ENCODE results near the gene TOM1L2.
"Not testable (repeated sequence)": the region's sequence is repeated elsewhere in the genome, so short reads cannot be mapped to it uniquely, and the experiment has no call there.

The TOM1L2 gene

DNA sequence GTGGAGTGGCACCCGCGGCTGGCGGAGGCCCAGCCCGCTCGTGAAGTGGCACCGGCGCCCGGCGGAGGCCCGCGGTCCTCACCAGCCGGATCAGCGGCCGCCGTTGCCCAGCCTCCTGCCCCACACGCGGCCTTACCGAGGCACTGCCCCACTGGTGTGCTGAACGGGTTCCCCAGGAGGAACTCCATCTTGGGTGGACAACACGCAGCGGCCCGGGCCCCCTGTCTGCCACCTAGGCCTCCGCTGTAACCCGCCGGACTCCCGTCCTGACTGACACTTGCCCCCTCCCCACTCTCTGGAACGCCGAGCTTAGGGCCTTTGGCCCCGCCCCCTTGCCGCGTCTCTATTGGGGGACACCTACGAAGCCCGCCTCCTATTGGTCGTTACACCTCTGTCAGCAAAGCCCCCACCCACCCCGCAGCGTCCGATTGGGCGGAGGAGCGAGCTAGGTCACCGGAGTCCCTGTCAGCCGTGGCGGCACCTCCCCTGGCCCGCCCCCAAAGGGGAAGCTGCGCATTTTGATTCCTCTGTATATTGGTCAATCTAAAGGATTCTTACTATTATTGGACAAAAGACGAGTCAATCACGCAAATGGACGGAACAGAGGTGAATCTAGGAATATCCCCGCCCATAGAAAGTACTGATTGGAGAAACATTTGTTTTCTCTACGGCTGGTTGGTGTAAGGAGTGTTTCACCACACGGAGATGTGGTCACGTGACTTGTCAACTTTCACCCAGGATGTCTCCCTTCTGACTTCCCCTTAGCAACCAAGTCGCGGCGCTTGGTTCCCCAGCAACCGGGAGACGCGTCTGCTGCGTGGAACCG, at the start of gene TOM1L2, which contains the start of gene DRC3:
TSS of gene TOM1L2 (minus strand) at position 275 of the 826 bp plus-strand sequence. CDS start at position 188, 87 bp downstream.
TSS of gene DRC3 (plus strand) at position 737 of the 826 bp plus-strand sequence. CDS start 4,737 bp downstream, outside the sequence.
- DNase-seq (ENCODE audit: low read depth, low spot score) = peak; percentile 100

DNA sequence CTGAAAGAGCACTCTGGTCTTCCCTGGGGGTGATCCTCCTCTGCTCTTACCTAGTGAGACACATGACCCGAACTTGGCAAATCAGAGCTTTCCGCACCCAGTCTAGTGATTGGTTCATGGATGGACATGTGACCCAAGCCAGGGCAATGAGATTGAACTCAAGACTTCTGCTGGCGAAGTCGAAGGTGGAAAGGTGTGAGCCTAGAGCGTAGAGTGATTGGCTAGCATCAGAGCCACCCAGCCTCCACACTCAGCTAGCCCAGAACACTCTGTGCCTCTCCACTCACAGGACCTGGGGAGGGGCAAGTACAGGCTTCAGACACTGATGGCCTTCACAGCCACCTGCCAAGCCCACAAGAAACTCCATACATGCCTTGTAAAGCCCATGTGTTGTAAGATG, 49.2 kb upstream of the TOM1L2 start:
- no peak for DNase-seq (ENCODE audit: low read depth, low spot score)

DNA sequence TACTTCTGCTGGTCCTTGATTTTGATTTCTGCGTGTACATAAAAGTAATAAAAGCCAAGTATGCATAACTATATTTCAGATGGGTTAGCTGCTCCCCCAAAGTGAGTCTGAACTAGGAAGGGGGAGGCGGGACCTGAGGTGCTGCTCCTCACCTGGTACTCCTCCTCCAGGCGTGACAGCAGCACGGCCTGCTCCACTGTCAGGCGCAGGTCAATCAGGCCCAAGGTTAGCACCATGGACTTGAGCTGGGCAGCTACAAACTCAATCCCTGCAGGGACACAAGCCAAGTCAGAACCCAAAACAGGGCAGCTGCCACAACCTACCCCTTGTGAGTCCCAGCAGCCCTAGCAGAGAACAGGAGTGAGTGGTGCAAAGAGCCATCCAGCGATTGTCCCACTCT, 48.8 kb upstream of the TOM1L2 start:
- DNase-seq (ENCODE audit: low read depth, low spot score) = no peak

DNA sequence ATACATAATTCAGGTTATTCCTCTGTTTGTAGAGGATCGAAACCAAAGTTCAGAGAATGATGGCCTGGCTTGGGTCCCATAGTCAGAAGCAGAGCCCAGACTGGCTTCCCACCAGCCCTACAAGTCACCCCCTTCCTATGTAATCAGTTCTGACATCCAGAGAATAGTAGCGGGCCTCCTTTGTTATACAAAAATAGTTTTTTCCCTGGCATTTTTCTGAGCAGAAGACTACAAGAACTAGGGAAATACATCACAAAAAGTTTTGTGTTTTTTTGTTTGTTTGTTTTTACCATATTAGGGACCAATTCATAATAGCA, 47.6 kb upstream of the TOM1L2 start:
- no peak for DNase-seq (ENCODE audit: low read depth, low spot score)

DNA sequence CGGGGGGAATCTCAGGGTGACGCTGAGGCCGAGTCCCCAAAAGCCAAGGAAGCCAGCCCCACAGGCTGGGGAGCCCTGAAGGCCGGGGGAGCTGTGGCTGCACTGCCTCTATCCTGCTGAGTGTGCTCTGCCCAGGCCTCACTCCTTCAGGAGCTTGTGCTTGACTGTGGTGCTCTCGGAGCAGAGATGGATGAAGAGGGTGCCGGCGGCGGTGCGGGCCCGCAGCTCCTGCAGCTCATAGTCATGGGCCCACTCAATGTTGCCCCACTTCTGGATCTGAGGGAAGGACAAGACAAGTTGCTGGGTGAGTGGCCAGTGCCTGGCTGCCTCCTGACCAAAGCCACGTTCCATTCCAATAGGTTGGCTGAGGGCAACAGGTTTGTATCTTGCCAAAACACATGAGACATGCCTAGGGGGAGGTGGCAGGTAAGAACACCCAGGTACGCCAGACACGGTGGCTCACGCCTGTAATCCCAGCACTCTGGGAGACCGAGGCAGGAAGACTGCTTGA, 46.3 kb upstream of the TOM1L2 start:
- no peak for DNase-seq (ENCODE audit: low read depth, low spot score)

DNA sequence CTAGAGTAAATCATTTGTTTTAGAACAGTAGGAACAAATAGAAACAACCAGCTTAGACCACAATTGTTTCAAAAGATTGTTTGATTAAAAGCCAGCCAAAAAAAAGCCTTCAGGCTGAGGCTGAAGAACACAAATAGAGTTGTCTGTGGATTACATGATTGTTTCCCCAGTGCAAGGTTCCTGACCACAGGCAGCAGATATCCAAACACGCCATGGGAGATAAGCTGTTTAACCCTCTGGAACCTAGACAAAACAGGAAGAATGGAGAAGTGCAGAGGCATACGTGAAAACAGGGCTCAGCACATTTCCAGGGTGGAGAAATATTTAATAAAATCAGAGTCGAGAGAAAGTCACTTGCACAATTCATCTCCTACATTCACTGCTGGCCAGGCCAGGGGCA, 45.8 kb upstream of the TOM1L2 start:
- no peak for DNase-seq (ENCODE audit: low read depth, low spot score)

DNA sequence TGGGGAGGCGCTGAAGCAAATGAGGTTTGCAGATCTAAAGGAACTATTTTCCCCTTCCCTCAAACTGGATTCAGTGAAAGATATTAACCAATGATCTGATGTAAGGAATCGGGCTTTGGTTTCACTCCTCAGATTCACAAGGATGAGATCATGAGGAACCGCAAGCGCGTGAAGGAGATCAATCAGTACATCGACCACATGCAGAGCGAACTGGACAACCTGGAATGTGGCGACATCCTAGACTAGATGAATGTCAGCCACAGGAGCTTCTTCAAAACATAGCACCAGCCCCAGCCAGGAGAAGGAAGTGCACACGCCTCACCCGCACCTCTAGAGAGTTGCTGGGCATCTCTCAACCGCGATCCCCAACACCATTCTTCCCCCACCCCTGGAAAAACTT, 44.2 kb upstream of the TOM1L2 start:
- DNase-seq (ENCODE audit: low read depth, low spot score) = no peak

DNA sequence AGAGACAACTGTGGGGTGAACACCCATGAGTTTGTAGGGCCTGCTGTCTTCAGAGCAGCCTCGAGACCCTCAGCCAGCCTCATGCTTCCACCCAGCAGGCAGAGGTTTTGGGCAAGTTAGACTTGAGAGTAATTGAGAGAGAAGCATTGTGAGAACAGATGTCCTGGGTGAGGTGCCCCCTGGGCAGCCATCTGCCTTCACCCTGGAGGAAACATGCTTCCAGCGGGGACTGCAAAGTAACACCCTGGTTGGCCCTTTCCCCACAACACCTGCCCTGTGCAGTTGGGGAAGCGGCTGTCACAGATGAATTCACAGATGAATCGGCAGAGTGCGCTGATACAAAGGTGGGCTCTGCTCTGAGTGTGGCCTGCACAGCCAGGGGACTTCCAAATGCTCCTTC, 43.4 kb upstream of the TOM1L2 start:
- no peak for DNase-seq (ENCODE audit: low read depth, low spot score)

DNA sequence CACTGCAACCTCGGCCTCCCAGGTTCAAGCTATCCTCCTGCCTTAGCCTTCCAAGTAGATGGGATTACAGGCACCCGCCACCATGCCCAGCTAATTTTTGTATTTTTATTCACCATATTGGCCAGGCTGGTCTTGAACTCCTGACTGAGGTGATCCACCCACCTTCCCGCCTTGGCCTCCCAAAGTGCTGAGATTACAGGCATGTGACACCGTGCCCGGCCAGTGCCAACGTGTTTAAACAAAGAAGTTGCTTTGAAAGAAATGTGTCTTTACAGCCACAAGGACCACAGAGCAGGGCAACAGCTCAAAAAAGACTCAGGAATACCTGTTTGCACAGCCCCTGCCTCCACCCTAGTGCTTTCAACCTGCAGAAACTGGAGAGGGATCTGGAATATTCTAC, 41.8 kb upstream of the TOM1L2 start:
- no peak for DNase-seq (ENCODE audit: low read depth, low spot score)

DNA sequence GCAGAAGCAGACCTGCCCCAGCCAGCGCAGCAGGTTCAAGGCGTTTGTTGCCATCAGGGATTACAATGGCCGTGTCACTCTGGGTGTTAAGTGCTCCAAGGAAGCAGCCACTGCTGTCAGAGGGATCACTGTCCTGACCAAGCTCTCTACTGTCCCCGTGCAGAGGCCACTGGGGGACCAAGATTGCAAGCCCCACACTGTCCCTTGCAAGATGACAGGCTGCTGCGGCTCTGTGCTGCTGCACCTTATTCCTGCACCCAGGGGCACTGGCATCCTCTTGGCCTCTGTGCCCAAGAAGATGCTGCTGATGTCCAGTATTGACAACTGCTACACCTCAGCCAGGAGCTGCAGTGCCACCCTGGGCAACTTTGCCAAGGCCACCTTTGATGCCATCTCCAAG, 39.1 kb upstream of the TOM1L2 start:
- DNase-seq (ENCODE audit: low read depth, low spot score) = no peak

DNA sequence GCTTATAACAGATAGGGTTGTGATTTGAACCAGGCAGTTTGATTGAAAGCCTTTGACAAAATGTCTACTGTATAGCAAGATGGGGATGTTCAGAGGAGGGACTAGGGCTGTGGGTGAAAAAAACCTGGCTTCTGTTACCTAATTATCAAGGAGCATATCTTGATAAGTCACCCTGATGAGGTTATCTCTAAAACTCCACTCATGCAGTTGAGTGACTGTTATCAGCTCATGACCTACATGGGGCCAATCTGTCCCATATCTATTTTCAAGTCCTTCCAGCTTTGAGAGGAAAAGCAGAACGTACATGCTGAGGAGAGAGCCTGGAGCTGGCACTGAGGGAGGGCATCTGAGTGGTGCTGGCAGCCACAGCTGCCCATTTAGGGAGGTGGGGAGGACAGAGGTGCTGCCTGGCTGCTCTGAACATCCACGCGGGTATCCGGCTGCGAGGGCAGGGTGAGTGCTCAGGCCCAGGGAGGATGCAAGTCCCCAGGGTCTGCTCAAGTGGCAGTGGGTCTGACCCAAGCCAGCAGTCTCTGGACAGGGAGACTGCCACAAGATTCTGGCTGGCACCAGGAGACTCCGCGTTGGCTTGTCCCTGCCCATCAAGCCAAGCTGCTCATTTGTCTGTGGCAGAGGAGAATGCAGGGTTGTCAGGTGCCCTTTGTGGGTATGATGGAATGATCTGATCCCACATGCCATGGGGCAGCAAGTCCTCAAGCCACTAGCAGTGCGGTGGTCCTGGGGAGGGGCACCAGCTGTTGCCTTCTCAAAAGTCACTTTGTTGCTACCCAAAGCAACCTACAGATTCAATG, 37.6 kb upstream of the TOM1L2 start:
- no peak for DNase-seq (ENCODE audit: low read depth, low spot score)

DNA sequence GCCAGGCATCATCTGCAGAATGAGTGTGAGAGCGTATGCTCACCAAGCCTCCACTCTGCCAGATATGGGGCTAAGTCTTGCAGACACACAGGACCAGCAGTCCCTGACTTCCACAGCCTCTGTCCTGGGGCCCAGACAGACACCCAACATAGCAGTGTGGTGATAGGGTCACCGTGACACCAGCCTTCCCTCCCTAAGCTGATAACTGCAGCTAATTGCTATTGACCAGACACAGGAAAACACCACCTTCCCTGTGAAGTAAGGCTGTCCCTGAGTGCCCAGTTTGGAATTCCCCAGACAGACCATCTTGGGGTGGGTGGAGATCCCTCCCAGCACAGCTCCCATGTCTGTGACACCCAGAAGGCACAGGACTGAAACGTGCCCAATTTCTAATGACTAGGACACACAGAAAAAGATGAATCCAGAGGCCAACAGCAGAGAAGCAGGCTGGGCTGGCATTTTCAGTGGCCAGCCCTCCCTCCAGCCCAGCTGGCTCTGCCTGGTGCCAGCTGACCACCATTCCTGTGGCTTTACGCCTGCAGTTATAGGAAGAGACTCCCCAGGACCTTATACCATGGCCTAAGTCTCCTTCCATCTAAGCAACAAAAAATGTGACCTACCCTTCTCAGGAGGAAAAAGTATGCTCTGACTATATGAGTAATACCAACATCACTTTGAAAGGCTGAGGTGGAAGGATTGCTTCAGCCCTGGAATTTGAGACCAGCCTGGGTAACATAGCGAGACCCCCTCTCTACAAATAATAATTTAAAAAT, 36.5 kb upstream of the TOM1L2 start:
- no peak for DNase-seq (ENCODE audit: low read depth, low spot score)

DNA sequence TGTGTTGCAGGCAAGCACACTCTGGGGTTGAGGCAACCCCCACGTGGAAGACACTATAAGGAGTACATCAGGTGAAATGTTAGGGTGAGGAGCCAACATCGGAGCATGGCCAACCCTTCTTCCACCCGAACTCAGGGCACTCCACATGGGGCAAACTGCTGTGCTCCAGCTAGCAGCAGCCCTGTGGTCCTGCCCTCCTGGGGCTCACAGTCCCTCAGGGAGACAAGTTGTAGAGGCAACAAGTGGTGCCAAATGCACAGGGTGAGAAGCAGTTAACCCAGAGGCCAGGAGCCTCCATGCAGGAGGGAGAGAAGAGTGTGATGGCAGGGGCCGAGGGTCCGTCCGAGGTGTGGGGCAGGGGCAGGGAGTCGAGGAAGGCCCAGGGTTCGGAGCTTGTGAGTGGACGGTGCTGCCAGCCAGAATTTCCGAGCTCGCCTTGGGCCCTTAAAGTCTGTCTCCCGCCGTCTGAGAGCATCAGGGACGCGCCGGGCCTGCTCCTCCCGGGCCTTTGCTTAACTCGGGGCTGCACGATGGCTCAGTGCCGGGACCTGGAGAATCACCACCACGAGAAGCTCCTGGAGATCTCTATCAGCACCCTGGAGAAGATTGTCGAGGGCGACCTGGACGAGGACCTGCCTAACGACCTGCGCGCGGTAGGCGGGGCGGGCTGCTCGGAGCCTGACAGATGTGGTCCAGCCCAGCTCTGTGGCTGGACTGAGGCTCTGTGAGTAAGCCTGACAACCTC, 34.5 kb upstream of the TOM1L2 start:
- DNase-seq (ENCODE audit: low read depth, low spot score) = peak; percentile 67

DNA sequence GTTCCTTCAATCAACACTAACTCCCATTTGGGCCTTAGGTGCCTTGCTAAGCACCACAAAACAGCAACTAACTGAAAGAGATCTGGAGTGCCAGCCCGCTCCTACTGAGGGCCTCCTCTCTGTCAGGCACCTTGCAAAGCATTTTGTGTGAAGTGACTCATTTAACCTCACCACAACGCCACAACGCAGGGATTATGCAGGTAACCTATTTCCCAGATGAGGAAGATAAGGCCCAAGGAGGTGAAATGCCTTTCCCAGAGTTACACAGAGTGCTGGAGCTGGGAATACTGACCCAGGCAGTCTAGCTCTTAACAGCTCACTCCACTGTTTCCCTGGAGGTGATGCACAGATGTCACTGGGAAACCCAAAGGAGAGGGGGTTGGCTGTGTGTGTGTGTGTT, 33.3 kb upstream of the TOM1L2 start:
- no peak for DNase-seq (ENCODE audit: low read depth, low spot score)

DNA sequence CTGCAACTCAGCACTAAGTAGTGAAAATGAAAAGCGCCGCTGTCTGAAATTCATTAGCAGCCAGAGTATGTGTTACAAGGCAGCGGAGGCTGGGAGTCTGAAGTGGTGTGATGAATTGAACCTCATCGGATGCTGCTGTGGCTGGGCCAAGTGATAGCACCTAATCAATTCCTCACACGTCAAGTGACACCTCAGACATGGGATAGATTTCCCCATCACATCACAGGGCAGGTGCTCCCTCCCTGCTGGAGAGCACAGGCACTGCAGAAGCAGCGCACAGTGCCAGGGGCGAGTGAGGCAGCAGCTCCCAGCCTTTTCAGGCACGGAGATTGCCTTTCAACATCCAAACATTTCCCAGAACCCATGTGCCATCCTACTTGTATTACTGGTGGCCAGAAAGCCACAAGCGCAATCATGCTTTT, 32.7 kb upstream of the TOM1L2 start:
- DNase-seq (ENCODE audit: low read depth, low spot score) = peak; percentile 24

DNA sequence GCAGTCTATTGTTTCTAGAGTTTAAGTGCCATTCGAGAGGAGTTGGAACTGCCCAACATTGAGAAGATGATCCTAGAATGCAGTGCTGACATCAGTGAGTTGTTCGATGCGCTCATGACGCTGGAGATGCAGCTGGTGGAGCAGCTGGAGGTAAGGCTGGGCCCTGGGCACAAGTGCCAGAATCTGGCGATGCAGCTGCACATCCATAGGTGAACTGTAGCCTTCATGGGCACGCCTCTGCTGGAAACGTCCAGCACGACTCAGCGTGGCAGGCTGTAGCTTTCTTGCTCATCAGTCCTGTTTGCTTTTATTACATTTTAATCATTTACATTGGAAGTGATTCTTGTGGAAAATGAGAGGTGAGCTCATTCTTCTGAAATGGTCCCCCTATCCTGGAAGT, 32.1 kb upstream of the TOM1L2 start:
- DNase-seq (ENCODE audit: low read depth, low spot score) = no peak

DNA sequence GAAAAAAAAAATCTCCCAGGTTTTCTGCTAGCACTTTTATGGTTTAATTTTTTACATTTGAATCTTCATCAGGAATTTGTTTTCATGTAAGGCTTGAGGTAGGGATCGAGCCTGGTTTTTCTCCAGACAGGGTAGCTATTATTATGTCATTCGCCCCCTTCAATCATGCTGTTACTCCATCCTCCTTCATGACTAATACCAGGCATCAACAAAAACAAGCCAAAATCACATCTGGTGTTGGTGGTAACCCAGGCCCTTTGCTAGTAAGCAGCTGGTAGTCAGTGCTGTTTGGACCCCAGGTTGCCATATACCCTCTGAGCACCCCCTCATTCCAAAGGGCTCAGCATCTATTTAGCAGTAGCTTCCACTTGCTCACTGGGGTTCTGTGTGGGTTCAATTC, 30.0 kb upstream of the TOM1L2 start:
- no peak for DNase-seq (ENCODE audit: low read depth, low spot score)

DNA sequence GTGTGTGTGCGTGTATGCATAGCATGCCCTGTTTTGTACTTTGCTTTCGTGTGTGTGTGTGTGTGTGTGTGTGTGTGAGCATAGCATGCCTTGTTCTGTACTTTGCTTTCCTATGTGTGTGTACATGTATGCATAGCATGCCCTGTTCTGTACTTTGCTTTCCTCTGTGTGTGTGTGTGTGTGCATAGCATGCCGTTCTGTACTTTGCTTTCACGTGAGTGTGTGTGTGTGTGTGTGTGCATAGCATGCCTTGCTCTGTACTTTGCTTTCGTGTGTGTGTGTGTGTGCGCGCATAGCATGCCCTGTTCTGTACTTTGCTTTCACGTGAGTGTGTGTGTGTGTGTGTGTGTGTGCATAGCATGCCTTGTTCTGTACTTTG, 27.8 kb upstream of the TOM1L2 start:
- DNase-seq (ENCODE audit: low read depth, low spot score) = no peak

DNA sequence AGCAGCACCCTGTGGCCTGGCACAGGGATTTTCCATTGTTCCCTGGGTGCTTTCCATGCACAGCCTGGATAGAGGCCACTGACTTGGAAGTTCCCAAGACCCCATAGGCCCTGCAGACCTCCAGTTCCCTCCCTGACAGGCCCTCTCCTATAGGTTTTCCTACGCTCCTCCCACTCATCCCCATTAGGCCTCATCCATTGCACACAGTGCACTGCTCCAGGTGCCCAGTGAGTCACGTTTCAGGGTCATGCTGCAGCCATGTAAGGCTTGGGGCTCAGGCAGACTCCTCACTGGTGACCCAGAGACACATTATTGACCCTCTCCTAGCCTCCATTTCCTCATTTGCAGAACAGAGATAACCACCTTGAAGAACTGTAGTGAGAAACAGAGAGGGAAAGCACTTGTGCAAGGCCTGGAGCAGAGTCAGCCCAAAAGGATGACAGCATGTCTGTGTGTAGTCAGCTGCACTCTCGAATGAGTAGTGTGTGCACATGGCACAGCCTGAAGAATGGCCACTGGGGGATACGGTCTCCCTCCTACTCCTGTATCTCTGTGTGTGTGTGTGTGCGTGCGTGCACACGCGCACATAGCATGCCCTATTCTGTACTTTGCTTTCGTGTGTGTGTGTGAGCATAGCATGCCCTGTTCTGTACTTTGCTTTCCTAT, 27.3 kb upstream of the TOM1L2 start:
- DNase-seq (ENCODE audit: low read depth, low spot score) = no peak

DNA sequence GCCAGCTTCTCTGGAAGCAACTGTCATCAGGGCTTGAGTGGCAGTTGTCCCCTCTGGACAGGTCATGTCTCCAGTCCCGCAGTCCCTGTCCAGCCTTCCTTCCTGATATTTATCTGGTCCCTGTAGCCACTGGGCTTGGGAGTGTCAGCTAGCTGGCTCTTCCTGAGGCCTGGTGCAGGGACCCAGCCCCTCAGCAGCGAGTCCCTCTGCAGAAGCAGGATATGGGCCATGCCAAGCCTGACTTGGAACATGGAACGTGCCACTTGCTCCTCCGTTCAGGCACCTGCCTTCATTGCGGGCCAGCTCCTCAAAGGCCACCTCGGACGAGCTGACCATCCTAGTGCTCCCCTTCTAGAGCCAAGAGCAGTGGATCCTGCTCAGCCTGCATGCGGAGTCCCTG, 26.7 kb upstream of the TOM1L2 start:
- DNase-seq (ENCODE audit: low read depth, low spot score) = no peak

DNA sequence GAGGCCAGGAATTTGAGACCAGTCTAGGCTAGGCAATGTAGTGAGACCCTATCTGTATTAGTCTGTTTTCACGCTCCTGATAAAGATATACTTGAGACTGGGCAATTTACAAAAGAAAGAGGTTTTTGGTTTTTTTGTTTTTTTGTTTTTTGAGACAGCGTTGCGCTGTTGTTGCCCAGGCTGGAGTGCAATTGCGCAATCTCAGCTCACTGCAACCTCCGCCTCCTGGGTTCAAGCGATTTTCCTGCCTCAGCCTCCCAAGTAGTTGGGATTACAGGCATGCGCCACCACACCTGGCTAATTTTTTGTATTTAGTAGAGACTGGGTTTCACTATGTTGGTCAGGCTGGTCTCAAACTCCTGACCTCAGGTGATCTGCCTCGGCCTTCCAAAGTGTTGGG, 23.7 kb upstream of the TOM1L2 start:
- not testable (repeated sequence) for DNase-seq (ENCODE audit: low read depth, low spot score)

All from ELF-1 (cell line).